Activated CD4-positive, alpha-beta memory T cell treated with anti-CD3 and anti-CD28 coated beads, Interleukin-2, amount 10 ng/mL, durations not matched to agents 7 days and 5 days (primary cell): ENCODE measurements around the gene UNC5C. TPM values are rescaled to one million over a fixed set of nuclear protein-coding genes. Genes with fewer than 3 reads are reported as not detected.

Experiments used
- CTCF ChIA-PET: fragments of 350-600 bp; sonication (Branson Sonifier 250); formaldehyde crosslinking; loops from one replicate; lab custom pipeline; 2021; ENCODE audit warnings: antibody characterized with exemption, inconsistent platforms; lab: Charles Lee
- POLR2A ChIA-PET: fragments of 350-600 bp; sonication (Branson Sonifier 250); formaldehyde crosslinking; loops from one replicate; lab custom pipeline; 2021; ENCODE audit warnings: antibody characterized with exemption; lab: Charles Lee
- DNase-seq: peaks from one replicate; pipeline ENCODE4 v3.0.0-alpha.2; 2020
- H3K27ac Mint-ChIP-seq: one replicate; pipeline ENCODE4 v1.8.0; 2021; ENCODE audit warnings: mild to moderate bottlenecking, mixed read lengths
- H3K27me3 Mint-ChIP-seq: one replicate; pipeline ENCODE4 v1.8.0; 2021; ENCODE audit warnings: mixed read lengths
- H3K36me3 Mint-ChIP-seq: one replicate; pipeline ENCODE4 v1.8.0; 2021; ENCODE audit warnings: low read depth, mixed read lengths
- H3K4me1 Mint-ChIP-seq: one replicate; pipeline ENCODE4 v1.8.0; 2021; ENCODE audit warnings: mixed read lengths
- H3K4me3 Mint-ChIP-seq: one replicate; pipeline ENCODE4 v1.8.0; 2021; ENCODE audit warnings: mild to moderate bottlenecking, mixed read lengths
- H3K9me3 Mint-ChIP-seq: one replicate; pipeline ENCODE4 v1.8.0; 2021; ENCODE audit warnings: mixed read lengths
- total RNA-seq, 2 experiments: library from RNA; stranded (reverse); gene quantifications; one replicate each; pipeline ENCODE4 v1.2.3, GENCODE V29; 2021

The UNC5C gene
- total RNA-seq, 2 experiments from 2014 or later: not detected

GRCh38 chr4:95381843-95382580, 166.8 kb downstream of the UNC5C start:
- no peak overlapping the region for H3K27ac Mint-ChIP-seq
- DNase-seq: no peak
- ChIA-PET POLR2A (no interaction called here), CTCF (no interaction called here)
- H3K4me3 Mint-ChIP-seq: no peak overlapping the region
- no peaks in the 10 kb centered on the region for H3K27me3 Mint-ChIP-seq
- H3K4me1 Mint-ChIP-seq: no peaks in the 10 kb centered on the region
- no peaks in the 10 kb centered on the region for H3K36me3 Mint-ChIP-seq
- no peaks in the 10 kb centered on the region for H3K9me3 Mint-ChIP-seq

- Mint-ChIP-seq H3K27me3 (no peaks in the 10 kb centered on the region), H3K4me1 (no peaks in the 10 kb centered on the region), H3K4me3 (no peak overlapping the region), H3K27ac (no peak overlapping the region), H3K36me3 (no peaks in the 10 kb centered on the region), H3K9me3 (no peaks in the 10 kb centered on the region)
- POLR2A ChIA-PET: no interaction called here
- CTCF ChIA-PET: no interaction called here
- DNase-seq: no peak
These were observed 169.1 kb downstream of the UNC5C start for GRCh38 chr4:95379633-95380032.

GRCh38 chr4:95377366-95377900, 171.3 kb downstream of the UNC5C start:
- H3K4me1 Mint-ChIP-seq: no peaks in the 10 kb centered on the region
- H3K27ac Mint-ChIP-seq: no peak overlapping the region
- POLR2A ChIA-PET: no interaction called here
- CTCF ChIA-PET: no interaction called here
- no peak overlapping the region for H3K4me3 Mint-ChIP-seq
- no peak for DNase-seq
- no peaks in the 10 kb centered on the region for H3K36me3 Mint-ChIP-seq
- no peaks in the 10 kb centered on the region for H3K27me3 Mint-ChIP-seq
- H3K9me3 Mint-ChIP-seq: no peaks in the 10 kb centered on the region

GRCh38 chr4:95371476-95372224, 177.1 kb downstream of the UNC5C start:
- H3K4me3 Mint-ChIP-seq: no peak overlapping the region
- CTCF ChIA-PET: no interaction called here
- no peaks in the 10 kb centered on the region for H3K36me3 Mint-ChIP-seq

GRCh38 chr4:95367824-95368223, 180.9 kb downstream of the UNC5C start:
- Mint-ChIP-seq H3K27ac (no peak overlapping the region), H3K36me3 (no peaks in the 10 kb centered on the region), H3K4me3 (no peak overlapping the region), H3K9me3 (no peaks in the 10 kb centered on the region), H3K27me3 (no peaks in the 10 kb centered on the region), H3K4me1 (no peaks in the 10 kb centered on the region)
- no peak for DNase-seq
- ChIA-PET POLR2A (no interaction called here), CTCF (no interaction called here)

More at GRCh38 chr4:95371476-95372224, 177.1 kb downstream of the UNC5C start:
- POLR2A ChIA-PET: no interaction called here
- Mint-ChIP-seq H3K4me1 (no peaks in the 10 kb centered on the region), H3K9me3 (no peaks in the 10 kb centered on the region), H3K27ac (no peak overlapping the region), H3K27me3 (no peaks in the 10 kb centered on the region)
- DNase-seq: no peak

- no peaks in the 10 kb centered on the region for H3K9me3 Mint-ChIP-seq
These were observed 184.8 kb downstream of the UNC5C start for GRCh38 chr4:95363966-95364365.

GRCh38 chr4:95363559-95363925, 185.2 kb downstream of the UNC5C start:
- no peaks in the 10 kb centered on the region for H3K4me1 Mint-ChIP-seq
- no peaks in the 10 kb centered on the region for H3K9me3 Mint-ChIP-seq
- H3K4me3 Mint-ChIP-seq: no peak overlapping the region
- DNase-seq: no peak
- H3K27me3 Mint-ChIP-seq: no peaks in the 10 kb centered on the region
- H3K36me3 Mint-ChIP-seq: no peaks in the 10 kb centered on the region
- no peak overlapping the region for H3K27ac Mint-ChIP-seq
- POLR2A ChIA-PET: no interaction called here
- CTCF ChIA-PET: no interaction called here

More at GRCh38 chr4:95363966-95364365, 184.8 kb downstream of the UNC5C start:
- CTCF ChIA-PET: no interaction called here
- POLR2A ChIA-PET: no interaction called here
- Mint-ChIP-seq H3K27ac (no peak overlapping the region), H3K4me1 (no peaks in the 10 kb centered on the region), H3K4me3 (no peak overlapping the region), H3K36me3 (no peaks in the 10 kb centered on the region), H3K27me3 (no peaks in the 10 kb centered on the region)
- DNase-seq: no peak

- no peak for DNase-seq
- CTCF ChIA-PET: no interaction called here
- H3K4me3 Mint-ChIP-seq: no peak overlapping the region
- no peaks in the 10 kb centered on the region for H3K27me3 Mint-ChIP-seq
- no peak overlapping the region for H3K27ac Mint-ChIP-seq
- H3K4me1 Mint-ChIP-seq: no peaks in the 10 kb centered on the region
- no peaks in the 10 kb centered on the region for H3K36me3 Mint-ChIP-seq
- POLR2A ChIA-PET: no interaction called here
- no peaks in the 10 kb centered on the region for H3K9me3 Mint-ChIP-seq
These were observed 185.7 kb downstream of the UNC5C start for GRCh38 chr4:95362906-95363558.

GRCh38 chr4:95362066-95362465, 186.7 kb downstream of the UNC5C start:
- Mint-ChIP-seq H3K4me1 (no peaks in the 10 kb centered on the region), H3K27ac (no peak overlapping the region), H3K36me3 (no peaks in the 10 kb centered on the region), H3K4me3 (no peak overlapping the region), H3K9me3 (no peaks in the 10 kb centered on the region), H3K27me3 (no peaks in the 10 kb centered on the region)
- ChIA-PET POLR2A (no interaction called here), CTCF (no interaction called here)
- no peak for DNase-seq

- no peak overlapping the region for H3K4me3 Mint-ChIP-seq
- no peaks in the 10 kb centered on the region for H3K36me3 Mint-ChIP-seq
- H3K27me3 Mint-ChIP-seq: no peaks in the 10 kb centered on the region
- no peak for DNase-seq
- H3K9me3 Mint-ChIP-seq: no peaks in the 10 kb centered on the region
- POLR2A ChIA-PET: no interaction called here
- CTCF ChIA-PET: no interaction called here
- no peak overlapping the region for H3K27ac Mint-ChIP-seq
- no peaks in the 10 kb centered on the region for H3K4me1 Mint-ChIP-seq
These were observed 187.1 kb downstream of the UNC5C start for GRCh38 chr4:95361696-95361965.

- Mint-ChIP-seq H3K4me3 (no peak overlapping the region), H3K4me1 (no peaks in the 10 kb centered on the region), H3K27me3 (no peaks in the 10 kb centered on the region), H3K9me3 (no peaks in the 10 kb centered on the region), H3K36me3 (no peaks in the 10 kb centered on the region), H3K27ac (no peak overlapping the region)
- no peak for DNase-seq
- ChIA-PET POLR2A (no interaction called here), CTCF (no interaction called here)
These were observed 187.7 kb downstream of the UNC5C start for GRCh38 chr4:95360906-95361695.

GRCh38 chr4:95360256-95360903, 188.4 kb downstream of the UNC5C start:
- ChIA-PET POLR2A (no interaction called here), CTCF (no interaction called here)
- DNase-seq: no peak
- Mint-ChIP-seq H3K36me3 (no peaks in the 10 kb centered on the region), H3K4me1 (no peaks in the 10 kb centered on the region), H3K27me3 (no peaks in the 10 kb centered on the region), H3K27ac (no peak overlapping the region), H3K9me3 (no peaks in the 10 kb centered on the region), H3K4me3 (no peak overlapping the region)
